H9 (cell line): Measurements from ENCODE around the gene C19orf25. TPM values are rescaled to one million over a fixed set of nuclear protein-coding genes. Genes with fewer than 3 reads are reported as not detected.

Source experiments
- DNase-seq: peaks from one replicate; pipeline ENCODE4 v3.0.0-alpha.2; 2017
- H2AFZ ChIP-seq: one replicate; pipeline ENCODE4 v1.6.1; 2013; ENCODE audit warnings: mild to moderate bottlenecking, low read length, control low read depth, moderate library complexity
- H2AK5ac ChIP-seq: 2 replicates; pipeline ENCODE4 v1.6.1; 2013; ENCODE audit warnings: low read length, control low read depth, mixed read lengths; ENCODE audit not compliant: insufficient read length
- H2BK120ac ChIP-seq: one replicate; pipeline ENCODE4 v1.6.1; 2013; ENCODE audit warnings: low read depth, mild to moderate bottlenecking, low read length, control low read depth, inconsistent platforms; ENCODE audit not compliant: poor library complexity, severe bottlenecking
- H2BK12ac ChIP-seq: 2 replicates; pipeline ENCODE4 v1.6.1; 2013; ENCODE audit warnings: low read length, control low read depth, mixed read lengths, low read depth; ENCODE audit not compliant: insufficient read length
- H2BK15ac ChIP-seq: 2 replicates; pipeline ENCODE4 v1.6.1; 2013; ENCODE audit warnings: low read depth, low read length, control low read depth
- H2BK20ac ChIP-seq: one replicate; pipeline ENCODE4 v1.6.1; 2013; ENCODE audit warnings: low read depth, mild to moderate bottlenecking, low read length, control low read depth, inconsistent platforms; ENCODE audit not compliant: poor library complexity, severe bottlenecking
- H2BK5ac ChIP-seq: 2 replicates; pipeline ENCODE4 v1.6.1; 2013; ENCODE audit warnings: low read length, control low read depth, mixed read lengths; ENCODE audit not compliant: insufficient read length
- H3K14ac ChIP-seq: 2 replicates; pipeline ENCODE4 v1.6.1; 2013; ENCODE audit warnings: low read length, control low read depth; ENCODE audit not compliant: insufficient read depth
- H3K18ac ChIP-seq: 2 replicates; pipeline ENCODE4 v1.6.1; 2013; ENCODE audit warnings: low read depth, mild to moderate bottlenecking, mixed read lengths, low read length, control low read depth; ENCODE audit not compliant: insufficient read length
- H3K23ac ChIP-seq: 2 replicates; pipeline ENCODE4 v1.6.1; 2013; ENCODE audit warnings: low read length, control low read depth, mixed read lengths, low read depth; ENCODE audit not compliant: insufficient read length
- H3K23me2 ChIP-seq: 2 replicates; pipeline ENCODE4 v1.6.1; 2013; ENCODE audit warnings: low read depth, mild to moderate bottlenecking, mixed read lengths, low read length, control low read depth; ENCODE audit not compliant: insufficient read length, poor library complexity, severe bottlenecking
- H3K27ac ChIP-seq: 2 replicates; pipeline ENCODE4 v1.5.1; 2013; ENCODE audit warnings: low read length, control low read depth, mixed read lengths, low read depth; ENCODE audit not compliant: insufficient read length
- H3K27me3 ChIP-seq: 2 replicates; pipeline ENCODE4 v1.6.1; 2013; ENCODE audit warnings: low read length, control low read depth, inconsistent platforms; ENCODE audit not compliant: insufficient read depth
- H3K4ac ChIP-seq: 2 replicates; pipeline ENCODE4 v1.6.1; 2013; ENCODE audit warnings: low read depth, mild to moderate bottlenecking, control low read depth, inconsistent platforms, low read length, moderate library complexity
- H3K4me1 ChIP-seq: 2 replicates; pipeline ENCODE4 v1.6.1; 2013; ENCODE audit warnings: low read length, control low read depth, inconsistent platforms; ENCODE audit not compliant: insufficient read depth
- H3K4me2 ChIP-seq: 2 replicates; pipeline ENCODE4 v1.6.1; 2013; ENCODE audit warnings: low read length, control low read depth, mixed read lengths; ENCODE audit not compliant: insufficient read length, insufficient read depth
- H3K56ac ChIP-seq: 2 replicates; pipeline ENCODE4 v1.6.1; 2013; ENCODE audit warnings: low read depth, mild to moderate bottlenecking, mixed read lengths, low read length, control low read depth; ENCODE audit not compliant: insufficient read length
- H3K79me1 ChIP-seq: 2 replicates; pipeline ENCODE4 v1.6.1; 2013; ENCODE audit warnings: low read depth, mild to moderate bottlenecking, moderate library complexity, low read length, control low read depth, inconsistent platforms; ENCODE audit not compliant: insufficient read depth, poor library complexity, severe bottlenecking
- H3K79me2 ChIP-seq: 2 replicates; pipeline ENCODE4 v1.6.1; 2013; ENCODE audit warnings: low read length, control low read depth, inconsistent platforms; ENCODE audit not compliant: insufficient read depth
- H3K9ac ChIP-seq: 2 replicates; pipeline ENCODE4 v1.6.1; 2013; ENCODE audit warnings: low read length, control low read depth, mixed read lengths; ENCODE audit not compliant: insufficient read length; ENCODE audit errors: extremely low read depth
- H3K9me3 ChIP-seq: one replicate; pipeline ENCODE4 v1.6.1; 2013; ENCODE audit warnings: low read depth, low read length, inconsistent platforms; ENCODE audit not compliant: control insufficient read depth
- H3T11ph ChIP-seq: one replicate; pipeline ENCODE4 v1.6.1; 2013; ENCODE audit warnings: mild to moderate bottlenecking, low read length, control low read depth, inconsistent platforms
- H4K20me1 ChIP-seq: one replicate; pipeline ENCODE4 v1.6.1; 2013; ENCODE audit not compliant: control insufficient read depth, insufficient read length, insufficient read depth
- H4K5ac ChIP-seq: 2 replicates; pipeline ENCODE4 v1.6.1; 2013; ENCODE audit warnings: low read depth, mild to moderate bottlenecking, mixed read lengths, low read length, control low read depth; ENCODE audit not compliant: insufficient read length
- H4K8ac ChIP-seq: replicated peaks from 2 replicates; pipeline ENCODE4 v1.6.1; 2013; ENCODE audit warnings: low read length, control low read depth, mixed read lengths, low read depth; ENCODE audit not compliant: insufficient read length
- H4K91ac ChIP-seq: 2 replicates; pipeline ENCODE4 v1.6.1; 2013; ENCODE audit warnings: low read depth, mild to moderate bottlenecking, moderate library complexity, mixed read lengths, low read length, control low read depth; ENCODE audit not compliant: insufficient read length
- H3K27ac Mint-ChIP-seq, 3 experiments: 2 replicates in 2 of 3; 3 replicates in 1 of 3; pipeline ENCODE4 v1.8.0; 2020 to 2021; ENCODE audit warnings: mixed read lengths in 3 of 3, mild to moderate bottlenecking in 1 of 3, moderate library complexity in 1 of 3
- H3K27me3 Mint-ChIP-seq: 2 replicates; pipeline ENCODE4 v1.8.0; 2021; ENCODE audit warnings: low read depth, mild to moderate bottlenecking, moderate library complexity, mixed read lengths
- H3K36me3 Mint-ChIP-seq, 3 experiments: 2 replicates in 2 of 3; 3 replicates in 1 of 3; pipeline ENCODE4 v1.8.0; 2020 to 2021; ENCODE audit warnings: low read depth in 3 of 3, mixed read lengths in 3 of 3; ENCODE audit not compliant: insufficient read depth in 1 of 3
- H3K4me1 Mint-ChIP-seq, 2 experiments: 2 replicates each; pipeline ENCODE4 v1.8.0; 2020; ENCODE audit warnings: mixed read lengths in 2 of 2
- H3K4me3 Mint-ChIP-seq, 2 experiments: 2 replicates in 1 of 2; 3 replicates in 1 of 2; pipeline ENCODE4 v1.8.0; 2020 to 2021; ENCODE audit warnings: mild to moderate bottlenecking in 2 of 2, mixed read lengths in 2 of 2, moderate library complexity in 1 of 2
- H3K9me3 Mint-ChIP-seq, 2 experiments: 2 replicates in 1 of 2; 3 replicates in 1 of 2; pipeline ENCODE4 v1.8.0; 2020; ENCODE audit warnings: mild to moderate bottlenecking in 2 of 2, mixed read lengths in 2 of 2, moderate library complexity in 1 of 2
- WGBS: extraction: QIAGEN DNeasy Blood & Tissue Kit; methylation state at CpG from one replicate; pipeline ENCODE4 v1.1.7; 2013; ENCODE audit warnings: missing lambda C conversion rate, low lambda C conversion rate, mixed read lengths; ENCODE audit not compliant: insufficient read length; ENCODE audit errors: extremely low coverage; 5-methylcytosine and 5-hydroxymethylcytosine counted together
- total RNA-seq: library from RNA; stranded (reverse); gene quantifications from 2 replicates; pipeline ENCODE4 v1.2.1, GENCODE V29; 2021
- TF ChIP-seq, protein P1 (sequence below): fragments of 200-600 bp; sonication (generic); conservative IDR thresholded peaks from 3 replicates; pipeline ENCODE4 v1.8.0; 2021; ENCODE audit warnings: antibody characterized with exemption, mild to moderate bottlenecking

Gene C19orf25
- total RNA-seq, 1 experiment from 2014 or later, result 36.8 TPM

DNA sequence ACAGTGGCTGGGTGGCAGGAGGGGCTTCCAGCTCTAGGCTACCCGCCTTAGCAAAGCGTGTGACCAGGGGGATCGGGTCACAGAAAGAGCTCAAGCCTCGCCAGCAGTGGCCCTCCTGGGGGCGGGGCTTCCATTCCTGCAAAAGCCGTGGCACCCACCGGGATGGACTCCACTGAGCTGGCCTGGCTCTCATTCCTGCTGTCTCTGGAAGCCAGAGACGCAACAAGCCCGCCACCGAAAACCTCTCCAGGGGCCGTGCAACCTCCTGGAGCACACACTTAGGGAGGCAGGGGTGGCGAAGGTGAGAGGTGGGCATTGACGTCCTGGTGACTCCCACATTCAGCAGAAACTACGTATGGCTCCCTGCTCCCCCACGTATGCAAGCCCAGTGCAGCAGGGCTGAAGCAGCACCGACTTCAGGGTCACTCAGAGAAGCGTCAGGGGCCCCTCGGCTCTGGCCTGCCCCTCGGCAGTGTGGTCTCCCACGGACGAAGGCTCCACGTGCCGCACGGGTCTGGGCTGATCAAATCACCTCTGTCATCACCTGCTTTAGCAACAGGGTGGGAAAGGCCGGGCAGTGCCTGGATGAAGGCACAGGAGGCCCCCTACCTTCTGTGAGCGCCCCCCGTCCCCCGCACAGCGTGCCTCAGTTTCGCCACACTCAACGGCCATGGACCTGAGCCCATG, 3.1 kb downstream of the C19orf25 start:
- TF ChIP-seq, protein P1, sequence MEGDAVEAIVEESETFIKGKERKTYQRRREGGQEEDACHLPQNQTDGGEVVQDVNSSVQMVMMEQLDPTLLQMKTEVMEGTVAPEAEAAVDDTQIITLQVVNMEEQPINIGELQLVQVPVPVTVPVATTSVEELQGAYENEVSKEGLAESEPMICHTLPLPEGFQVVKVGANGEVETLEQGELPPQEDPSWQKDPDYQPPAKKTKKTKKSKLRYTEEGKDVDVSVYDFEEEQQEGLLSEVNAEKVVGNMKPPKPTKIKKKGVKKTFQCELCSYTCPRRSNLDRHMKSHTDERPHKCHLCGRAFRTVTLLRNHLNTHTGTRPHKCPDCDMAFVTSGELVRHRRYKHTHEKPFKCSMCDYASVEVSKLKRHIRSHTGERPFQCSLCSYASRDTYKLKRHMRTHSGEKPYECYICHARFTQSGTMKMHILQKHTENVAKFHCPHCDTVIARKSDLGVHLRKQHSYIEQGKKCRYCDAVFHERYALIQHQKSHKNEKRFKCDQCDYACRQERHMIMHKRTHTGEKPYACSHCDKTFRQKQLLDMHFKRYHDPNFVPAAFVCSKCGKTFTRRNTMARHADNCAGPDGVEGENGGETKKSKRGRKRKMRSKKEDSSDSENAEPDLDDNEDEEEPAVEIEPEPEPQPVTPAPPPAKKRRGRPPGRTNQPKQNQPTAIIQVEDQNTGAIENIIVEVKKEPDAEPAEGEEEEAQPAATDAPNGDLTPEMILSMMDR, result no peak
- H2BK120ac ChIP-seq, result no peak overlapping the region
- H2AK5ac ChIP-seq, result no peak overlapping the region
- H3K4me1 ChIP-seq, result no peaks in the 10 kb centered on the region
- Mint-ChIP-seq H3K36me3 (peaks cover 5 to 13% (median 11%) of the 10 kb centered on the region in 3 experiments; a peak in 6 of 7 replicates), H3K27ac (no peak overlapping the region), H3K9me3 (no peaks in the 10 kb centered on the region), H3K4me1 (peaks cover 0 to 15% of the 10 kb centered on the region in 2 experiments; a peak in 2 of 4 replicates), H3K27me3 (peaks cover 26% of the 10 kb centered on the region), H3K4me3 (peak overlapping the region in 1 of 2 experiments; percentile 35; a peak in 1 of 5 replicates)
- H3K23ac ChIP-seq, result no peak overlapping the region
- H2AFZ ChIP-seq, result no peak overlapping the region
- peak; percentile 20 for DNase-seq
- H4K8ac ChIP-seq, result no peak overlapping the region
- H3K14ac ChIP-seq, result no peak overlapping the region
- no peak overlapping the region for H3K27ac ChIP-seq
- H2BK15ac ChIP-seq, result no peak overlapping the region
- no peak overlapping the region for H2BK12ac ChIP-seq
- peaks cover 3% of the 10 kb centered on the region for H4K20me1 ChIP-seq
- no peaks in the 10 kb centered on the region for H3K79me2 ChIP-seq
- peaks cover 3% of the 10 kb centered on the region for H3K23me2 ChIP-seq
- H3K9ac ChIP-seq, result no peak overlapping the region
- peaks cover 6% of the 10 kb centered on the region; the same call in 1 of the 2 replicates for H3K27me3 ChIP-seq
- H3K79me1 ChIP-seq, result no peaks in the 10 kb centered on the region
- H3K18ac ChIP-seq, result no peak overlapping the region
- H2BK5ac ChIP-seq, result no peak overlapping the region
- no peak overlapping the region for H3K4me2 ChIP-seq
- H4K5ac ChIP-seq, result no peak overlapping the region
- no peak overlapping the region for H2BK20ac ChIP-seq
- no peak overlapping the region for H4K91ac ChIP-seq
- no peaks in the 10 kb centered on the region for H3K9me3 ChIP-seq
- H3K4ac ChIP-seq, result no peak overlapping the region
- no peak overlapping the region for H3K56ac ChIP-seq
- no peak overlapping the region for H3T11ph ChIP-seq
- WGBS, result no CpG with 5 or more reads among the region's 31 CpGs
